IPS-11a (cell line): ENCODE measurements around the gene UTY.
"Not testable (repeated sequence)": the region's sequence is repeated elsewhere in the genome, so short reads cannot be mapped to it uniquely, and the experiment has no call there.

Source experiments
- H3K4me3 ChIP-seq: one replicate; pipeline ENCODE4 v1.5.1; 2013; ENCODE audit warnings: low read depth, low read length, control low read depth

Gene UTY

DNA sequence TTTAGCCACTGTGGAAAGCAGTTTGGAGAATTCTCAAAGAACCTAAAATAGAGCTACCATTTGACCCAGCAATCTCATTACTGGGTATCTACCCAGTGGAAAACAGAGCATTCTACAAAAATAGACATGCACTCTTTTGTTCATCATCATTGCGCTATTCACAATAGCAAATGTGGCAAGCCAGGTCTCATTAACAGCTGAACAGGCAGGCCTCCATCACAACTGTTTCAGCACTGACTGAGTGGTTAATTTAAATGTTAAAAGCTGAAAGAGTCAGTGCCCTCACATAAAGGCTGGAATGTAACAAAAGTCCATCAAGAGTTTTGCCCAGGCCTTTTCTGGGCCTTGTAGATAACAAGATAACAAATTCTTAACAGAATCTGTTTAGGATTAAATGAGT, 166.9 kb downstream of the UTY start:
- H3K4me3 ChIP-seq, result no peak overlapping the region

DNA sequence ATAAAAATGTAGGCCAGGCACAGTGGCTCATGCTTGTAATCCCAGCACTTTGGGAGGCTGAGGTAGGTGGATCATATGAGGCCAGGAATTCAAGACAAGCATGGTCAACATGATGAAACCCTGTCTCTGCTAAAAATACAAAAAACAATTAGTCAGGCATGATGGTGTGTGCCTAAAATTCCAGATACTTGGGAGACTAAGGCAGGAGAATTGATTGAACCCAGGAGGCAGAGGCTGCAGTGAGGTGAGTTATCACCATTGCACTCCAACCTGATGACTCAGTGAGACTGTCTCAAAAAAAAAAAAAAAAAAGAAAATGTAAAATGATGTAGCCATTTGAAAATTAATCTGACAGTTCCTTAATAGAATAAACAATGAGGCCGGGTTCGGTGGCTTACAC, 171.9 kb downstream of the UTY start:
- no peak overlapping the region for H3K4me3 ChIP-seq

- no peak overlapping the region for H3K4me3 ChIP-seq
These were observed 179.0 kb downstream of the UTY start for GRCh38 chrY:13300795-13301194.

DNA sequence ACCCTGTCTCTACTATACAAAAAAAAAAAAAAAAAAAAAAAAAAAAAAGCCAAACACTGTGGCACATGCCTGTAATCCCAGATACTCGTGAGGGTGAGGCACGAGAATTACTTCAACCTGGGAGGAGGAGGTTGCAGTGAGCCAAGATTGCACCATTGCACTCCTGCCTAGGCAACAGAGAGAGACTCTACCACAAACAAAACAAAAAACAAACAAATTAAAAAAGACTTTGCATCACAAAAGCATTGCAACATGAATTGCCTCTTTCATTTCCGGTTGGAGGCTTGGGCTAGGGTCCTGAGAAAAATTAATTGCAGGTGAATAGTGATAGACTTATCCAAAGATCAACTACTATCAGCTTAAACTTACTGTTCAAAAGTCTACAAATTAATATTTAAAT, 180.4 kb downstream of the UTY start:
- H3K4me3 ChIP-seq, result no peak overlapping the region

DNA sequence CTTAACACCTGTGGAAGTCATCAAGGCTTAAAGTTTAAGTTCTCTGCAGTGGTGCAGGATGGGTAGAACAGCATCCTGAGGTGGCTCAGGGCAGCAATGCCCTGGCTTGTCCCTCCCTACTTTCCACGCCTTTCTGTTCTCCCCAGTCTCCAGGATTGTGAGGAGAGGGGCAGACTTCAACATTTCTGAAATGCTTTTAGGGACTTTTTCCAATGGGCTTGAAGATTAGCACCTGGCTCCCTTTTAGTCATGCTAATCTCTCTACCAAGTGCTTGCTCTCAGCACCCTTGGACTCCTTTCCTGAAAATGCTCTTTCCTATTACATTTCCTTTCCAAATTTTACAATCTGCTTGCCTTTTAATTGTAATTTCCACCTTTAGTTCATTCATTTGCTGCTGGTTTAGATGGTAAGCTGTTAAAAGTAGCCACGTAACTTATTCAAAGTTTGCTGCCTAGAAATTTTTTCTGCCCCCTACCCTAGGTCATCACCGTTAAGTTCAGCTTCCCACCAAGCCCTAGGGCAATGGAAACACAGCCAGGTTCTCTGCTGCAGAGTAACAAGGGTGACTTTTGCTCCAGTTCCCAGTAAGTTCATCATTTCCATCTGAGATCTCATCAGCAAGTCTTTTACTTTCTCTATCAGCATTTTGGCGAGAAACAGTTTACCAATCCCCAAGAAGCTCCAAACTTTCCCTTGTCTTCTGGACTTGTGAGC, 183.5 kb downstream of the UTY start:
- no peak overlapping the region for H3K4me3 ChIP-seq

DNA sequence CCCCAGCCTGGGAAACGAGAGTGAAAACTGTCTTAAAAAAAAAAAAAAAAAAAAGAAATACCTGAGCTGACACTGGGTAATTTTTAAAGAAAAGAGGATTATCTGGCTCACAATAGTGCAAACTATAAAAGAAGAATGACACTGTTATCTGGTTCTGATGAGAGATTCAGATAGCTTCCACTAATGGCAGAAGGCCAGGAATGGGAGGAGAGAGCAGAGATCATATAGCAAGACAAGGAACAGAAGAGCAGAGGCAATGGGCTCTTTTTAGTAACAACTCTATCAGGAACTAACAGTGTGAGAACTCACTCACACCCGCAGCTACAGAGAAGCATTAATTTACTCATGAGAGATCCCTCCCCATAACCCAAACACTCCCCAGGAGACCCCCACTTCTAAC, 184.8 kb downstream of the UTY start:
- H3K4me3 ChIP-seq, result no peak overlapping the region

DNA sequence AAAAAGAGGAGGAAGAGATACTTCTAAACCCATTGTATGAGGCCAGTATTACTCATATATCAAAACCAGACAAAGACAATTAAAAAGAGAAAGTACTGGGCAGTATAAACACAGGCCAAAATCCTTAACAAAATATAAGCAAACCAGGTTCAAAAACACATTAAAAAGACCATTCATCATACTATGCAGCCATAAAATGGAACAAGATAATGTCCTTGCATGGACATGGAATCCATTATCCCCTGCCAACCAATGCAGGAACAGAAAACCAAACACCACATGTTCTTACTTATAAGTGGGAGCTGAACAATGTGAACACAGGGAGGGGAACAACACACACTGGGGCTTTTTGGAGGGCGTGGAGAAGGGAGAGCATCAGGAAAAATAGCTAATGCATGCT, 188.6 kb downstream of the UTY start:
- no peak overlapping the region for H3K4me3 ChIP-seq

DNA sequence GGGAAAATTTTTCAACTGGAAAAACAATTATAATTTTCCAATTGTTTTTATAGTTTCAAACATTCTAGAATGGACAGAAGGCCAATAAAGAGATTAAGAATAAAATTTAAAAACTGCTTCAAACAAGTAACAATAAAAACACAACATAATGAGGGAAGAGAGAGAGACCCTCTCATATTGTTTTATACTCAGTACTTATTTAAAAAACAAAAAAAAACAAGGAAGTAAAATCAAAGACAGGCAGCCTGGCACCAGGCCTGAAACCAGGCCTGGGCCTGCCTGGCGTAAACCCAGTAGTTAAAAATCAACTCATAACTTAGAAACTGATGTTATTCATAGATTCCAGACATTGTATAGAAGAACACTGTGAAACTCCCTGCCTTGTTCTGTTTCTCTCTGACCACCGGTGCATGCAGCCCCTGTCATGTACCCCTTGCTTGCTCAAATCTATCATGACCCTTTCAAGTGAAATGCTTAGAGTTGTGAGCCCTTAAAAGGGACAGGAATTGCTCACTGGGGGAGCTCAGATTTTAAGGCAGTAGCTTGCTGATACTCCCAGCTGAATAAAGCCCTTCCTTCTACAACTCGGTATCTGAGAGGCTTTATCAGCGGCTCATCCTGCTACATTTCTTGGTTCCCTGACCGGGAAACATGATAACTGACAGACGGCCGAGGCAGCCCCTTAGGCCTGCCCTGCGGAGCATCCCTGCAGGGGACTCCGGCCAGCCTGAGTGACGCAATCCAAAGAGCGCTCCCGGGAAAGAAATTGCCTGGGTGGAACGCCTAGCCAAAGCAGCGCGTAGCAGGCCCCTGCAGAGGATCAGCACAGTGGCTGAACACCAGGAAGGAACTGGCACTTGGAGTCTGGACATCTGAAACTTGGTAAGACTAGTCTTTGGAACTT, 197.4 kb downstream of the UTY start:
- not testable (repeated sequence) for H3K4me3 ChIP-seq

DNA sequence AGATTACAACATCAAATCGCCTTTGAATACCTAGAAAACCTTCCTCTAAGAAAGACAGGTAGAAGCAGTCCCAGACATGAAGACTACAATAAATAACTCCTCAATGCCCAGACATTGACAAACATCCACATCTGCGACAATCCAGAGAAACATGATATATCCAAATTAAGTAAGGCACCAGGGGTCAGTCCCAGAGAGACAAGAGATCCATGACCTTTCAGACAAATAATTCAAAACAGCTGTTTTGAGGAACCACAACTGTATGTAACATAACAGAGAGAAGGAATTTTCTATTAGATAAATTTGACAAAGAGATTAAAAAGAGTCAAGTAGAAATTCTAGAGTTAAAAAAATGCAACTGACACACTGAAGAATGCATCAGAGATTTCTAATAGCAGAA, 200.3 kb downstream of the UTY start:
- H3K4me3 ChIP-seq, result no peak overlapping the region

DNA sequence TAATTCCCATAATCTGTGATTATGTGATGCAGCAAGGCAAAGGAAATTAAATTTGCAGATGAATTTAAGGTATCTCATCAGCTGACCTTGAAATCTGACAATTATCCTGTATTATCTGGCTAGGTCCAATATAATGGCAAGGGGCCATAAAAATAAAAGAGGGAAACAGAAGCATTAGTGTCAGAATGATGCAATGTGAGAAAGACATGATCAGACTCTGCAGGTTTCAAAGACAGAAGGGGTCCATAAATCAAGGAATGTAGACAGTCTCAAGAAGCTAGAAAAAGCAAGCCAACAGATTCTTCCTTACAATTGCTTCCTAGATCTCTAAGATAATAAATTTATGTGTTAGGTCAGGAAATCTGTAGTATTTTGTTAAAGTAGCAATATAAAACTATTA, 208.1 kb downstream of the UTY start:
- no peak overlapping the region for H3K4me3 ChIP-seq

GRCh38 chrY:13253941-13254440, 225.8 kb downstream of the UTY start:
- H3K4me3 ChIP-seq, result not testable (repeated sequence)

GRCh38 chrY:13250421-13250820, 229.4 kb downstream of the UTY start:
- H3K4me3 ChIP-seq, result no peak overlapping the region

GRCh38 chrY:13243716-13244115, 236.1 kb downstream of the UTY start:
- no peak overlapping the region for H3K4me3 ChIP-seq

DNA sequence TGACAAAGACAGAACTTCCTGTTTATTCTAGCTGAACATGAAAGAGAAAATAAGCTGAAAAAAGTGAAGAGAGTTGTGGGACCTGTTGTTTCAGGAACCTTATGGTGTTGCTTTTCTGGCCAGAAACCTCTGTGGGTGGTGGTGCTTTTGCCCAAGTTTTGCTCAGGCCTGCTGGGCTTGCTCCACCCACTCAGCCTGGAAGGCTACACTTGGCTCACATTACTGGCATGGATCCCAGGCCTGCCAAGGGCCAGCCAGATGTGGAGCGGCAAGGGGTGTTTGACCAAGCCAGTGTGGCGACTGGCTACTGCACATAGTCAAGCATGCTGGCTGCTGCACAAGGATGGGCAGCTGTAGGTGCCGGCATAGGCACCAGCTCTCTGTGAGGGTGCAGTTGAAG, 245.9 kb downstream of the UTY start:
- H3K4me3 ChIP-seq, result no peak overlapping the region

GRCh38 chrY:13233118-13233517, 246.7 kb downstream of the UTY start:
- no peak overlapping the region for H3K4me3 ChIP-seq

GRCh38 chrY:13227354-13227953, 252.4 kb downstream of the UTY start:
- no peak overlapping the region for H3K4me3 ChIP-seq

GRCh38 chrY:13210961-13211646, 268.7 kb downstream of the UTY start:
- H3K4me3 ChIP-seq, result no peak overlapping the region

GRCh38 chrY:13205214-13205613, 274.6 kb downstream of the UTY start:
- H3K4me3 ChIP-seq, result no peak overlapping the region
